Measurements from ENCODE around the gene PRPF38B.

- TF ChIP-seq POLR2A (IDR thresholded peaks at IDR 0.05) (no peak), CTCF (IDR thresholded peaks at IDR 0.05) (no peak), POLR2AphosphoS5 (IDR thresholded peaks at IDR 0.05) (peak; percentile 81 to 90 (median 88)), EP300 (IDR thresholded peaks at IDR 0.05; ENCODE audit: low read depth) (no peak)
Measured at GRCh38 chr1:108747171-108747850, 55.2 kb downstream of the PRPF38B start.

Data from transverse colon (tissue), 4 donors.